Left forelimb (tissue), 1 donor: ENCODE measurements around the gene WFDC10A.
"Not testable (repeated sequence)": the region's sequence is repeated elsewhere in the genome, so short reads cannot be mapped to it uniquely, and the experiment has no call there.

Experiments
- DNase-seq: peaks from one replicate; pipeline ENCODE4 v3.0.0-alpha.2; 2018; ENCODE audit warnings: low spot score

WFDC10A gene

DNA sequence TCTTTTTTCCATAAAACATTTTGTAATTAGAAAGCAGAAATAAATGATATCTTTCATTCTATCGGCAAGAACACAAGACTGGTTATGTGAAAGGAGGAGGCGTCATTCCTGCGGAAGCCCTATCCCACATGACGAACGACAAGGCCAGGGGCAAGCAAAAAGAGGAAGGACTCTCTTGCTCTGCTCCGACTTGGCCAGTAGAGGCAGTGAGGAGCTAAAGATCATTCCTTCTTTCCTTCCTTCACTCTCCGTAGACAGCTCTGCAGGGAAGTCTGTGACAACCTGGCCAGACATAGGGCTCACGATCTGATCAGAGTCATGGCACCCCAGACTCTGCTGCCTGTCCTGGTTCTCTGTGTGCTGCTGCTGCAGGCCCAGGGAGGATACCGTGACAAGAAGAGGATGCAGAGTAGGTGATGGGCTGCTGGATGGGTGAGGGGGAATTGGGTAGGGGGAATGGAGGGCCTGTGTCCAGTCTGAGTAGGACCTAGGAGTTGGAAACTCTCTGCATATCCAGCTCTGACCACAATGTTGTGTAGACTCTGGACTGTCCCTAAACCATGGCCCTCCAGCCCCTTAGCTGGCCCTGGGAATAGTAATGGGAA, at the start of gene WFDC10A:
Gene WFDC10A (plus strand): TSS at position 244 of the 605 bp plus-strand sequence. CDS start 75 bp downstream, at position 319.
- DNase-seq, result no peak

DNA sequence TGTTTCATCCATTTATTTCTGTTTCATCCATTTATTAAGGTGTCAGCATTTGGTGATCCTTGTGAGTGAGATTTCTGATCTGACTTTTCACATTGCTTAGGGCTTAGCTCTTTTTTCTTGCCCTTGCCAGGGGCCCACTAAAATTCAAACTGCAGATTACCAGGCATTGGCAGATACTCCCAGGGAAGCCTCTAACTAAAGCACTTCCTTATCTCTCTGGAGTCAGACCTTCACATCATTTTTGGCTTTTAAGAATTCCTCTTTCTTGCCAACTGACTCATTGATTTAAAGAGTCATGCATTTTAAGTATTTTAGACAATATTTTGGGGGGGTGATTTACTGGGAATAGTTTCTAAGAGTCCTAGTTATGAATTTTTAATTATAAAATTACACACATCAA, 47.8 kb upstream of the WFDC10A start:
- no peak for DNase-seq

GRCh38 chr20:45583502-45583901, 46.0 kb upstream of the WFDC10A start:
- DNase-seq, result no peak

DNA sequence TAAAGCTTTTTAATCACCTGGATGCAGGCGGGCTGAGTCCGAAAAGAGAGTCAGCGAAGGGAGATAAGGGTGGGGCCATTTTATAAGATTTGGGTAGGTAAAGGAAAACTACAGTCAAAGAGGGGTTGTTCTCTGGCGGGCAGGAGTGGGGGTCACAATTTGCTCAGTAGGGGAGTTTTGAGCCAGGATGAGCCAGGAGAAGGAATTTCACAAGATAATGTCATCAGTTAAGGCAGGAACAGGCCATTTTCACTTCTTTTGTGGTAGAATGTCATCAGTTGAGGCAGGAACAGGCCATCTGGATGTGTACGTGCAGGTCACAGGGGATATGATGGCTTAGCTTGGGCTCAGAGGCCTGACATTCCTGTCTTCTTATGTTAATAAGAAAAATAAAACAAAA, 45.2 kb upstream of the WFDC10A start:
- DNase-seq, result not testable (repeated sequence)

DNA sequence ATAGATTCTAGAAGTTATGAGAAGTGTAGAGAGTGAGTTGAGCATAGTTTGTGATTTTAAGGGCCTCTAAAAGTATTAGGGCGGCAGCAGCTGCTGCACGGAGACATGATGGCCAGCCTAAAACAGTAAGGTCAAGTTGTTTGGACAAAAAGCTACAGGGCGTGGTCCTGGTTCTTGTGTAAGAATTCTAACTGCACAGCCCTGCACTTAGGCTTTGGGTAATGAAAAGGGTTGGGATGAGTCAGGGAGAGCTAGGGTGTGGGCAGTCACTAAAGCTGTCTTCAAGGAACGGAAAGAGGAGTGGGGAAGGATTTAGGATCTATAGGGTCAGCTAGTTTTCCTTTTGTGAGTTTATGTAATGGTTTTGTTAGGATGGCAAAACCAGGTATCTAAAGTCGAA, 43.6 kb upstream of the WFDC10A start:
- not testable (repeated sequence) for DNase-seq

GRCh38 chr20:45588800-45589199, 40.7 kb upstream of the WFDC10A start:
- no peak for DNase-seq

DNA sequence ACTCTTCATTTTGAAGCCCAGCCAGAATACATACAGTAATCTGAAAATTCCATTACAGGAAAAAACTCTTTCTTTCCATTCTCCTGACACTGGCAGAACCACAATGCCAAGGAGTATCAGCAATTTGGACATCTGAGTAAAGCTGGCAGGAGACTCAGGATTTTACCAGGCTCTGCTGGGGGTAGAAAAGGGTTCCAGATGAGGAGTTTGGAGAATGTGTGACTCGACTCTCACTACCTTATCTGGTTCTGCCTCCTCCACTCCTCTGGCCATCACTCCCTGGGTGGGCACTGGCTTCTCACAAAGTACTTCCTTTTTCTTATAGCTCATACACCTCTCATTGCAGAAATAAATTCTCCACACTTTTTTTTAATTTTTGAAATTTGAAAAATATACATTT, 39.8 kb upstream of the WFDC10A start:
- DNase-seq, result no peak

DNA sequence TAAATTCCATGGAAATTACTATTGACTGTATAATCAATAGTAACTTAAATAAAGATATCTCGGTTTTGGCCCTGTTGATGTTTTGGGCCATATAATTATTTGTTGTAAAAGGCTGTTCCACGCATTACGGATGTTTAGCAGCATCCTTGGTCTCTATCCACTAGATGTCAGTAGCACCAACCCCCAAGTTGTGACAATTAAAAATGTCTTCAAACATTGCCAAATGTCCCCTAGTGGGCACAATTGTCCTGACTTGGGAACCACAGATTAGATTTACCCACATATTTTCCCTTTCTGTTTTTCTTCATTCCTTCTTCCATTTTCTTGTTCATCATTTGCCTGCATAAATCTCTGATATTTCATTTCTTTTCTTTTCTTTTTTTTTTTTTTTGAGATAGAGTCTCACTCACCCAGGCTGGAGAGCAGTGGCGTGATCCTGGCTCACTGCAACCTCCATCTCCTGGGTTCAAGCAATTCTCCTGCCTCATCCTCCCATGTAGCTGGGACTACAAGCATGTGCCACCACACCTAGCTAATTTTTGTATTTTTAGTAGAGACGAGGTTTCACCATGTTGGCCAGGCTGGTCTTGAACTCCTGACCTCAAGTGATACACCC, 36.9 kb upstream of the WFDC10A start:
- no peak for DNase-seq

DNA sequence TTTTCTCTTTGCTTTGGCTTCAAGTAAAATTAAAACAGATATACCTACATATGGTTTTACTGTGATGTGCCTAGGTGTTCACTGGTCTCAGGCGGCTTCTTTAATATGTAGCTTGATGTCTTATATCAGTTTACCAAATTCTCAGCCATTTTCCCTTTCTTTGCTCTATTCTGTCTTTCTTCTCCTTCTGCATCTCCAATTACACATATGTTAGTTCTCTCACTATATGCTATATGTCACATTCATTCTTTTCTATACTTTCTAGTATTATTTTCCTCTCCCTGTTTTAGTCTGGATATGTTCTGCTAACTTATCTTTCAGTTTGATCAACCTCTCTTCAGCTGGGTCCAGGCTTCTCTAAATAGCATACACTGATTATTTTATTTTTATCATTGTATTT, 36.0 kb upstream of the WFDC10A start:
- DNase-seq, result no peak

DNA sequence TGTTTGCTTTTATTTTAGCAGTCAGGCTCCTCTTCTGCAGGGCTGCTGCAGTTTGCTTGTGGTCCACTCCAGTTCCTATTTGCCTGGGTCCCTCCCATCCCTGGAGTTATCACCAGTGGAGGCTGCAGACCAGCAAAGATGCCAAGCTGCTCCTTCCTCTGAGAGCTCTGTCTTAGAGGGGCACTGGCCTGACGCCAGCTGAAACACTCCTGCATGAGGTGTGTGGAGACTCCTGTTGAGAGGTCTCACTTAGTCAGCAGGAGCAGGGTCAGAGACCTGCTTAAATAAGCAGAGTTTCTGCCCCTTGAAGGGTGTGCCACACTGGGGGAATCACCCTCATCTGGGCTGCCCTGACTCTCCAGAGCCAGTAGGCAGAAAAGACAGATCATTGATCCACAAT, 34.3 kb upstream of the WFDC10A start:
- no peak for DNase-seq

DNA sequence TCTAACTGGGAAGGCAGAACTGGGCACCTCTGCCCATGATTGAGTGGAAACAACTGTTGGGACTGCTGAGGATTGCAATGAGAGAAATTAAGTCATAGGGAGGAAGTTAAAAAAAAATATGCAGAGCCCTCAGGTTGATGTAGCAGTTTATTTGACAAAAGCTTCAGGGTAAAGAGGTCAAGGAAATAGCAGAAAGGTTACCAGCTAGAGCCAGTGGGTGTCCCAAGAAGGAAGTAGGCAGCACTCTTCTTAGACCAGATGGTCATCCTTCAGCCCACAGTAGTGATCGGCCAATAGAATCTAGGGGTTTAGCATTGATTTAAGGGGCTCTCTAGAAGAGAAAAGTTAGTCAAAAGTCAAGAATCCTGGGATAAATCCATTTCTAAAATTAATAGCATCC, 21.7 kb upstream of the WFDC10A start:
- DNase-seq, result no peak

GRCh38 chr20:45611054-45611453, 18.5 kb upstream of the WFDC10A start:
- no peak for DNase-seq

DNA sequence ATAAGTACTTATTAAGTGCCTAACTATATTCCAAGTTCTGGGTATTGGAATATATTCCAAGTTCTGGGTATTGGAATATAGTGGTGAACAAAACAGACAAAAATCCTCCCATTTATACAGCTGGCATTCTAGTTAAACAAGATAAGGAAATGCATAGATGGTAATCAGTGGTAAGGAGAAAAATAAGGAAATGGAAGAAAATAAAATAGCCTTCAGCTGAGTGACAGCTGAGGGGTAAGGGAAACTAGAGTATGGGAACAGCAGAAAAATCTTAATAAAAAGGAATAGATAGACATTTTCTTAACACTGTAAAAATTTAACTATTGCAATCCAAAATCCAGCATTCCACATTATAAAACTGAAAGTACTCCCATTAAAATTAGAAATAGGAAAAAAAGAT, 17.2 kb upstream of the WFDC10A start:
- DNase-seq, result no peak

GRCh38 chr20:45617591-45617990, 11.9 kb upstream of the WFDC10A start:
- no peak for DNase-seq

DNA sequence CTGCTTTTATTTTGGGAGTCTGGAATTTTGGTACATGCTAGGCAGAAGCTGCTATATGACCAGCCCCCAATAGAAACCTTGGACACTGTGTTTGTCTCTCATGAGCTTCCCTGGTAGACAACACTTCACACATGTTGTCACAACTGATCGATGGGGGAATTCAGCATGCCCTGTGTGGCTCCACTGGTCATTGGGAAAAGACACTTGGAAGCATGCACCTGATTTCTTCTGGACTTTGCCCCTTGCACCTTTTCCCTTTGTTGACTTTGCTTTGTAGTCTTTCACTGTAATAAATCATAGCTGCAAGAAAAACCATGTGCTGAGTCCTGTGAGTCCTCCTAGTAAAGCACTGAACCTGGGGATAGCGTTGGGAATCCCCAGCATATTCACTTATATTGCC, 7.9 kb upstream of the WFDC10A start:
- no peak for DNase-seq

- no peak for DNase-seq
Measured at GRCh38 chr20:45626540-45626939, 3.0 kb upstream of the WFDC10A start.

- DNase-seq, result no peak
Measured at GRCh38 chr20:45630371-45630770, 832 bp downstream of the WFDC10A start.

GRCh38 chr20:45631184-45631583, 1.6 kb downstream of the WFDC10A start, which contains the start of gene WFDC9:
WFDC9 (minus strand) TSS chr20:45631284; CDS start chr20:45610181, 21,103 bp downstream.
- no peak for DNase-seq

- DNase-seq, result no peak
Measured at GRCh38 chr20:45636513-45636912, 7.0 kb downstream of the WFDC10A start.

DNA sequence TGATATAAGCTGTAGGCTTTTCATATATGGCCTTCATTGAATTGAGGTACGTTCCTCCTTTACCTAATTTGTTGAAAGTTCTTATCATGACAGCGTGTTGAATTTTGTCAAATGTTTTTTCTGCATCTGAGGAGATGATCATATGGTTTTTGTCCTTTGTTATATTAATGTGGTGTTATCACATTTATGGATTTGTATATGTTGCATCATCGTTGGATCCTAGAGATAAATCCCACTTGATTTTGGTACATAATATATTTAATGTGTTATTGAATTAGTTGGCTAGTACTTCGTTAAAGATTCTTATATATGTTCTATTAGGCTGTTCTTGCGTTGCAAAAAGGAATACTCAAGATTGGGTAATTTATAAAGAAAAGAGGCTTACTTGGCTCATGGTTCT, 10.1 kb downstream of the WFDC10A start:
- no peak for DNase-seq

GRCh38 chr20:45641076-45641475, 11.5 kb downstream of the WFDC10A start:
- DNase-seq, result not testable (repeated sequence)

- DNase-seq, result not testable (repeated sequence)
Measured at GRCh38 chr20:45645869-45646268, 16.3 kb downstream of the WFDC10A start.

DNA sequence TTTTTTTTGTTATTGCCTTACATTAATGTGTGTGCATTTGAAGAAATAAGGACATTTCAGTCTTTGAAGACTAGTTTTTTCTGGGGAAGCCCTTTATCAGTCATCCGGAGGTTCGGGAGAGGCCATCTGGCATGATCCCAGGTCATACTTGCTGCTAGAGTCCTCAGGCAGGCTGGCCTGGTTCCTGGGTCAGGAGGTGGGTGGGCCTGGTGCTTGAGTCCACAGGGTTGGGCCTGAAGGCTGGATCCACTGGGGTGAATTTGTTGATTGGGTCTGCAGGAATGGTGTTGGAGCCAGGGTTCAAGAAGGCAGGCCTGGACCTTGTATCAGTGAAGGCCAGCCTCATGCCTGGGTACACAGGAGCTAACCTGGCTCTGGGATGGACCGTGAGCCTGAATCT, 17.3 kb downstream of the WFDC10A start:
- no peak for DNase-seq

GRCh38 chr20:45647441-45648050, 18.0 kb downstream of the WFDC10A start:
- no peak for DNase-seq
